Esophagus muscularis mucosa (tissue), 4 donors: Measurements from ENCODE around the gene DNAH11. TPM values are rescaled to one million over a fixed set of nuclear protein-coding genes. Genes with fewer than 3 reads are reported as not detected.
"Not testable (repeated sequence)": the region's sequence is repeated elsewhere in the genome, so short reads cannot be mapped to it uniquely, and the experiment has no call there.

Experiments
- DNase-seq: peaks from one replicate; pipeline ENCODE4 v3.0.0-alpha.2; 2017; ENCODE audit errors: extremely low spot score
- H3K27ac ChIP-seq, 4 donors: fragments of 200-600 bp; sonication (generic); replicated peaks in 1 of 4; 1 replicate in 3 of 4; 2 replicates in 1 of 4; pipeline ENCODE4 v1.5.1; 2016 to 2019; ENCODE audit warnings: mild to moderate bottlenecking in 1 of 4
- H3K27me3 ChIP-seq, 4 donors: fragments of 200-600 bp; sonication (generic); one replicate each; pipeline versions ENCODE4 v1.5.1 to v1.6.0; 2016 to 2019
- H3K36me3 ChIP-seq, 4 donors: fragments of 200-600 bp; sonication (generic); one replicate each; pipeline ENCODE4 v1.5.1; 2016 to 2019
- H3K4me1 ChIP-seq, 4 donors: fragments of 200-600 bp; sonication (generic); one replicate each; pipeline ENCODE4 v1.5.1; 2016 to 2019
- H3K4me3 ChIP-seq, 4 donors: fragments of 200-600 bp; sonication (generic); 1 replicate in 2 of 4; 2 replicates in 2 of 4; pipeline ENCODE4 v1.5.1; 2016 to 2019; ENCODE audit warnings: mild to moderate bottlenecking in 4 of 4, moderate library complexity in 1 of 4
- H3K9me3 ChIP-seq, 4 donors: fragments of 200-600 bp; sonication (generic); 1 replicate in 3 of 4; 2 replicates in 1 of 4; pipeline ENCODE4 v1.5.1; 2016 to 2019
- EP300 ChIP-seq: sonication (generic); formaldehyde crosslinking; IDR thresholded peaks from one replicate; pipeline ENCODE4 v1.6.1; 2017; ENCODE audit warnings: antibody characterized with exemption
- POLR2A ChIP-seq: fragments of 450-650 bp; IDR thresholded peaks from one replicate; pipeline ENCODE4 v1.6.1; 2017; ENCODE audit warnings: antibody characterized with exemption, moderate library complexity, mild to moderate bottlenecking, low read depth
- POLR2AphosphoS5 ChIP-seq, 2 donors: sonication (generic); formaldehyde crosslinking; IDR thresholded peaks; one replicate each; pipeline ENCODE4 v1.6.1; 2017; ENCODE audit warnings: antibody characterized with exemption in 2 of 2
- WGBS: methylation state at CpG from one replicate; pipeline ENCODE4 v1.1.5; 2018; 5-methylcytosine and 5-hydroxymethylcytosine counted together
- intact Hi-C: fragments of 100-400 bp; cut with DNase I; formaldehyde crosslinking; loops from one replicate; pipeline ENCODE4 v1.15.1; 2023
- total RNA-seq, 4 donors: library from RNA; depleted of rRNA; stranded (reverse); fragments of >200 nt; gene quantifications; one replicate each; pipeline versions ENCODE4 v1.1.0 to v1.2.1, GENCODE V29; 2016
- TF ChIP-seq, protein P1 (sequence below), 3 experiments: fragments of 200-600 bp in 2 of 3; fragments of 450-650 bp in 1 of 3; sonication (generic) in 2 of 3; IDR thresholded peaks; one replicate each; pipeline ENCODE4 v1.5.1; 2017 to 2019; ENCODE audit warnings: antibody characterized with exemption in 3 of 3, mild to moderate bottlenecking in 2 of 3, moderate library complexity in 1 of 3

The DNAH11 gene
- total RNA-seq, 4 donors from 2014 or later, result 8.7 to 16.6 (median 13.1) TPM

DNA sequence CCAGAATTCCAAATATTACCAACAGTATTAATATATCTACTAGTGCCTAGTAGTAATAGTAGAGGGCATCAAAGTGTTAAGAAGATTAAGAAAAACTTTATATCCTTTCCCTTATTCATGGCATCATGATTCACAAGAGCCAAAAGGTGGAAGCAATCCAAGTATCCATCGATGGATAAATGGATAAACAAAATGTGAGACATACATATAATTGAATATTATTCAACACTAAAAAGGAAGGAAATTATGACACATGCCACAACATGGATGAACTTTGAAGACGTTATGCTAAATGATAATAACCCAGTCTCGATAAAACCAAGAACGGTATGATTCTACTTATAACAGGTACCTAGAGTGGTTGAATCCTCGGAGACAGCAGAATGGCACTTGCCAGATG is 379.8 kb downstream of the DNAH11 start:
- Histone ChIP-seq H3K9me3 (no peaks in the 10 kb centered on the region), H3K36me3 (peaks cover 0 to under 1% (median 0%) of the 10 kb centered on the region in 4 donors), H3K27ac (no peak overlapping the region), H3K4me1 (peaks cover 0 to 16% (median 5%) of the 10 kb centered on the region in 4 donors), H3K27me3 (no peaks in the 10 kb centered on the region), H3K4me3 (no peak overlapping the region)
- 90% methylated on average over 5 of the region's 5 CpGs for WGBS
- no peak for DNase-seq
- TF ChIP-seq POLR2A, result no peak
- no peak for TF ChIP-seq POLR2AphosphoS5 (IDR thresholded peaks at IDR 0.05)
- TF ChIP-seq, protein P1, sequence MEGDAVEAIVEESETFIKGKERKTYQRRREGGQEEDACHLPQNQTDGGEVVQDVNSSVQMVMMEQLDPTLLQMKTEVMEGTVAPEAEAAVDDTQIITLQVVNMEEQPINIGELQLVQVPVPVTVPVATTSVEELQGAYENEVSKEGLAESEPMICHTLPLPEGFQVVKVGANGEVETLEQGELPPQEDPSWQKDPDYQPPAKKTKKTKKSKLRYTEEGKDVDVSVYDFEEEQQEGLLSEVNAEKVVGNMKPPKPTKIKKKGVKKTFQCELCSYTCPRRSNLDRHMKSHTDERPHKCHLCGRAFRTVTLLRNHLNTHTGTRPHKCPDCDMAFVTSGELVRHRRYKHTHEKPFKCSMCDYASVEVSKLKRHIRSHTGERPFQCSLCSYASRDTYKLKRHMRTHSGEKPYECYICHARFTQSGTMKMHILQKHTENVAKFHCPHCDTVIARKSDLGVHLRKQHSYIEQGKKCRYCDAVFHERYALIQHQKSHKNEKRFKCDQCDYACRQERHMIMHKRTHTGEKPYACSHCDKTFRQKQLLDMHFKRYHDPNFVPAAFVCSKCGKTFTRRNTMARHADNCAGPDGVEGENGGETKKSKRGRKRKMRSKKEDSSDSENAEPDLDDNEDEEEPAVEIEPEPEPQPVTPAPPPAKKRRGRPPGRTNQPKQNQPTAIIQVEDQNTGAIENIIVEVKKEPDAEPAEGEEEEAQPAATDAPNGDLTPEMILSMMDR (IDR thresholded peaks at IDR 0.05), result no peak
- TF ChIP-seq EP300, result no peak
- intact Hi-C loops, result no loop called here

DNA sequence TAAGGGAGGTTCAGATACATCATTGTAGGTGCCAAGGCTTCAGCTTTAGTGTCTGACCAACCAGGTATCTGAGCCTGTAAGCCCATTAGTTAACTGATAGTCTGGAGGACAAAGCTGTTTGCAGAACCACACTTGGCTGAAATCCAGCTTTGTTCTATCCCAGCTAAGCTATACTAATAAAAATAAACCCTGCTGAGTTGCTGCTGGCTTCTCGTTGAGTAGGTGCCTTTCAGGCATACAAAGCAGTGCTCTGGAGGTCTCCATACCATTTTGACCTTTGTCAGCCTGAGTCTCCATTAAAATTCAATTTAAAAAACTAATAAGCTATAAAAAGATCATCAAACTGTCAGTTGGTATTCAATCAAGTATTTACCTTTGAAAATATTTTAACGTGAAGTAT is 380.8 kb downstream of the DNAH11 start:
- DNase-seq, result no peak
- WGBS, result 58% methylated on average over 2 of the region's 2 CpGs
- TF ChIP-seq, protein P1 (IDR thresholded peaks at IDR 0.05), result no peak
- no peak for TF ChIP-seq POLR2AphosphoS5 (IDR thresholded peaks at IDR 0.05)
- no peak for TF ChIP-seq POLR2A
- no peak for TF ChIP-seq EP300
- no peaks in the 10 kb centered on the region for H3K27me3 ChIP-seq
- no peak overlapping the region for H3K4me3 ChIP-seq
- peaks cover 0 to 3% (median 0%) of the 10 kb centered on the region in 4 donors for H3K36me3 ChIP-seq
- H3K9me3 ChIP-seq, result no peaks in the 10 kb centered on the region
- H3K4me1 ChIP-seq, result peaks cover 0 to 14% (median 3%) of the 10 kb centered on the region in 4 donors
- intact Hi-C loops, result no loop called here
- H3K27ac ChIP-seq, result no peak overlapping the region

DNA sequence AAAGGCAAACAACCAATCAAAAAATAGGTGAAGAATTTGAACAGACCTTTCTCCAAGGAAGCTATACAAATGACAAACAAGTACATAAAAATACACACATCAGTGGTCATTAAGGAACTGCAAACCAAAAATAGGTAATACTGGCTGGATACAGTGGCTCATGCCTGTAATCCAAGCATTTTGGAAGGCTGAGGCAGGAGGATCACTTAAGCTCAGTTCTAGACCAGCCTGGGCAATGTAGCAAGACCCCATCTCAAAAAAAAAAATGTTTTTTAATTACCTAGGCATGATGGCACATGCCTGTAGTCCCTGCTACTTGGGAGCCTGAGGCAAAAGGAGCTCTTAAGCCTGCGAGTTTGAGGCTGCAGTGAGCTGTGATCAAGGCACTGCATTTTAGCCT is 383.6 kb downstream of the DNAH11 start:
- no peak overlapping the region for H3K4me3 ChIP-seq
- DNase-seq, result no peak
- peaks cover 0 to 3% (median 0%) of the 10 kb centered on the region in 4 donors for H3K36me3 ChIP-seq
- H3K9me3 ChIP-seq, result no peaks in the 10 kb centered on the region
- intact Hi-C loops, result no loop called here
- 100% methylated on average over 1 of the region's 1 CpG for WGBS
- no peak for TF ChIP-seq POLR2A
- TF ChIP-seq, protein P1 (IDR thresholded peaks at IDR 0.05), result no peak
- no peak for TF ChIP-seq POLR2AphosphoS5 (IDR thresholded peaks at IDR 0.05)
- TF ChIP-seq EP300, result no peak
- H3K4me1 ChIP-seq, result peaks cover 0 to 11% (median 3%) of the 10 kb centered on the region in 4 donors
- no peak overlapping the region for H3K27ac ChIP-seq
- H3K27me3 ChIP-seq, result no peaks in the 10 kb centered on the region

DNA sequence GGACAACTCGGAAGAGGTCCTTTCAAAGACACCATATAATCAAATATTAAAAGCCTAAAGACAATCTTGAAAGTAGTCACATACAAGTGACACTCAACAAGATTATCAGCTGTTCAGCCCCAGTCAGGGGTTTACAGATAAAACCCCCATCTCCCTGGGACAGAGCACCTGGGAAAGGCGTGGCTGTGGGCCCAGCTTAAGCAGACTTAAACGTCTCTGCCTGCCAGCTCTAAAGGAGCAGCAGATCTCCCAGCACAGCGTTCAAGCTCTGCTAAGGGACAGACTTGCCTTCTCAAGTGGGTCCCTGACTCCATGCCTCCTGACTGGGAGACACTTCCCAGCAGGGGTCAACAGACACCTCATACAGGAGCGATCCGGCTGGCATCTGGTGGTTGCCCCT is 384.9 kb downstream of the DNAH11 start:
- TF ChIP-seq POLR2A, result no peak
- TF ChIP-seq POLR2AphosphoS5 (IDR thresholded peaks at IDR 0.05), result no peak
- TF ChIP-seq, protein P1 (IDR thresholded peaks at IDR 0.05), result no peak
- TF ChIP-seq EP300, result no peak
- WGBS, result 83% methylated on average over 6 of the region's 6 CpGs
- Histone ChIP-seq H3K36me3 (peaks cover 0 to 3% (median 0%) of the 10 kb centered on the region in 4 donors), H3K4me3 (no peak overlapping the region), H3K27me3 (no peaks in the 10 kb centered on the region), H3K9me3 (no peaks in the 10 kb centered on the region), H3K27ac (no peak overlapping the region), H3K4me1 (peaks cover 0 to 11% (median 3%) of the 10 kb centered on the region in 4 donors)
- intact Hi-C loops, result no loop called here
- DNase-seq, result no peak

DNA sequence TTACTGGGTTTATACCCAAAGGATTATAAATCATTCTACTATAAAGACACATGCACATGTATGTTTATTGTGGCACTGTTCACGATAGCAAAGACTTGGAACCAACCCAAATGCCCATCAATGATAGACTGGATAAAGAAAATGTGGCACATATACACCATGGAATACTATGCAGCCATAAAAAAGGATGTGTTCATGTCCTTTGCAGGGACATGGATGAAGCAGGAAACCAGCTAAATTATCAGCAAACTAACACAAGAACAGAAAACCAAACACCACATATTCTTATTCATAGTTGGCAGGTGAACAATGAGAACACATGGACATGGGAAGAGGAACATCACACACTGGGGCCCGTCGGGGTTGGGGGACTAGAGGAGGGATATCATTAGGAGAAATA is 390.5 kb downstream of the DNAH11 start:
- H3K27ac ChIP-seq, H3K9me3 ChIP-seq, H3K4me1 ChIP-seq, H3K36me3 ChIP-seq, DNase-seq, intact Hi-C loops, H3K4me3 ChIP-seq, H3K27me3 ChIP-seq: not testable (repeated sequence)
- 96% methylated on average over 3 of the region's 3 CpGs for WGBS
